ENCODE results near the gene FAM186B. TPM values are rescaled to one million over a fixed set of nuclear protein-coding genes. Genes with fewer than 3 reads are reported as not detected.

The FAM186B gene
- total and polyA plus RNA-seq, 11 donors = 0.17 to 0.78 (median 0.41) TPM

- Histone ChIP-seq H3K9me3 (no peaks in the 10 kb centered on the region), H3K27ac (no peak overlapping the region), H3K4me1 (peaks cover 0 to 25% (median 16%) of the 10 kb centered on the region in 12 donors), H3K27me3 (peaks cover 0 to 3% (median 0%) of the 10 kb centered on the region in 9 donors), H3K4me3 (no peak overlapping the region), H3K36me3 (no peaks in the 10 kb centered on the region)
- intact Hi-C loops (cut with DNase I) = loop anchor here in 1 of 10 donors (10.0 kb wide), 1 partner anchor 218 kb away; the partner anchor contains the start of gene BCDIN3D
- DNase-seq = no peak
- WGBS, 4 donors = 79 to 88% (median 82%) methylated on average over 6 of the region's 6 CpGs
- TF ChIP-seq POLR2A (IDR thresholded peaks at IDR 0.05) = no peak
- TF ChIP-seq CTCF (IDR thresholded peaks at IDR 0.05) = no peak
- ATAC-seq = no peak
These were observed 20.9 kb upstream of the FAM186B start for GRCh38 chr12:49626169-49626835.

DNA sequence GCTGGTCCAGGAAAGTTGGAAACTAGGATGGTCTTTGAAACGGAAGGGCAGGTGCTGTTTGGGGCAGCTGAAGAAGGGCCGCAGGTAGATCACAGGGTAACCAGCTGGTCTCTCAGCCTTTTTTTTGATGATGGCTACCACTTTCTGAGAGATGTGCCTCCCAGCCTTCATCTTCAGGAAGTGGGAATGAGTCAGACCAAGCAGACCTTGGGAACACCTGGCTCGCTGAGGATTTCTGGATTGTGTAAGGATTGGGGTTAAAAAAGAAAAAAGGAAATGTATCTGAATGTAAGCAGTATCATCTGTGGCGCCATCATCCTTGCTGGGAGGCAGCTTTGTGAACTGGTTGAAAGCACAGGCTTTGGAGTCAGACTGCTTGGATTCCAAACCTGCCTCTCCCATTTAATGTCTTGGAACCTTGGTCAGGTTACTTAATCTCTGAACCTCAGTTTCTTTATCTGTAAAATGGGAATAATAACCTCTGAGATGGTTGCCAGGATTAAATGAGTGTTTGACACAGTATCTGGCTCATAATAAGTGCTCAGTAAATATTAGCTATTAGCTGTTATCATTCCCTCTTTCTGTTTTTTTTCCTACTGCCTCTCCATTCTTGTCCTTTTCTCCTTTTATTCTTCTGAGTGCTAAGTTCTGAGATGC lies 19.6 kb upstream of the FAM186B start:
- H3K4me1 ChIP-seq = peaks cover 0 to 25% (median 16%) of the 10 kb centered on the region in 12 donors
- H3K27ac ChIP-seq = peak overlapping the region in 1 of 12 donors; percentile 91
- DNase-seq = no peak
- TF ChIP-seq CTCF (IDR thresholded peaks at IDR 0.05) = no peak
- TF ChIP-seq POLR2A (IDR thresholded peaks at IDR 0.05) = no peak
- H3K9me3 ChIP-seq = no peaks in the 10 kb centered on the region
- no peak overlapping the region for H3K4me3 ChIP-seq
- H3K36me3 ChIP-seq = no peaks in the 10 kb centered on the region
- no peak for ATAC-seq
- intact Hi-C loops (cut with DNase I) = loop anchor here in 3 of 10 donors (5.0 to 10.0 kb wide), 2 partner anchors 43 to 220 kb away; partner anchors contain the start of gene BCDIN3D (in 1 of the 3)
- 58 to 67% (median 62%) methylated on average over 4 of the region's 4 CpGs for WGBS, 4 donors
- H3K27me3 ChIP-seq = peaks cover 0 to 3% (median 0%) of the 10 kb centered on the region in 9 donors

GRCh38 chr12:49623142-49623904 lies 17.9 kb upstream of the FAM186B start, which contains the start of gene PRPF40B:
Gene PRPF40B (plus strand): TSS chr12:49623561. CDS start chr12:49623591, 30 bp downstream.
- intact Hi-C loops (cut with DNase I) = loop anchor here in 3 of 10 donors (1.0 to 10.0 kb wide), 5 partner anchors 41 to 221 kb away; partner anchors contain the start of genes BCDIN3D (in 1 of the 3) and MCRS1 (in 1 of the 3)
- TF ChIP-seq POLR2A (IDR thresholded peaks at IDR 0.05) (peak; percentile 63 to 93), CTCF (IDR thresholded peaks at IDR 0.05) (peak; percentile 22 to 65 (median 44))
- peak within 1 kb of the TSS; percentile 38 to 75 (median 64) for H3K4me3 ChIP-seq
- peak; percentile 90 to 93 (median 91) for DNase-seq
- peak; percentile 86 to 91 (median 90) for ATAC-seq
- H3K27me3 ChIP-seq = peaks cover 0 to 7% (median 0%) of the 10 kb centered on the region in 9 donors
- 1 to 2% (median 1%) methylated on average over 25 to 76 of the region's 76 CpGs for WGBS, 4 donors
- H3K36me3 ChIP-seq = no peaks in the 10 kb centered on the region
- H3K27ac ChIP-seq = peak within 1 kb of the TSS; percentile 43 to 94 (median 84)
- no peaks in the 10 kb centered on the region for H3K9me3 ChIP-seq
- H3K4me1 ChIP-seq = peaks cover 0 to 25% (median 16%) of the 10 kb centered on the region in 12 donors

Measured in heart left ventricle (tissue), 16 donors.